ENCODE measurements around the gene MYO15A.

- TF ChIP-seq POLR2AphosphoS5 (IDR thresholded peaks at IDR 0.05; ENCODE audit: low read depth, low read length) (no peak), REST (IDR thresholded peaks at IDR 0.05; ENCODE audit: insufficient read depth in 1 of 2, low read depth in 2 of 2, low read length in 2 of 2) (no peak), SIN3A (IDR thresholded peaks at IDR 0.05; ENCODE audit: borderline replicate concordance, insufficient read depth, low read length) (no peak)
These were observed 14.7 kb upstream of the MYO15A start for GRCh38 chr17:18093616-18094408.

Data from PFSK-1 (cell line).